Esophagus muscularis mucosa (tissue), 4 donors: Measurements from ENCODE around the gene HOXA10. TPM values are rescaled to one million over a fixed set of nuclear protein-coding genes. Genes with fewer than 3 reads are reported as not detected.

Experiments
- DNase-seq: peaks from one replicate; pipeline ENCODE4 v3.0.0-alpha.2; 2017; ENCODE audit errors: extremely low spot score
- H3K27ac ChIP-seq, 4 donors: fragments of 200-600 bp; sonication (generic); replicated peaks in 1 of 4; 1 replicate in 3 of 4; 2 replicates in 1 of 4; pipeline ENCODE4 v1.5.1; 2016 to 2019; ENCODE audit warnings: mild to moderate bottlenecking in 1 of 4
- H3K27me3 ChIP-seq, 4 donors: fragments of 200-600 bp; sonication (generic); one replicate each; pipeline versions ENCODE4 v1.5.1 to v1.6.0; 2016 to 2019
- H3K36me3 ChIP-seq, 4 donors: fragments of 200-600 bp; sonication (generic); one replicate each; pipeline ENCODE4 v1.5.1; 2016 to 2019
- H3K4me1 ChIP-seq, 4 donors: fragments of 200-600 bp; sonication (generic); one replicate each; pipeline ENCODE4 v1.5.1; 2016 to 2019
- H3K4me3 ChIP-seq, 4 donors: fragments of 200-600 bp; sonication (generic); 1 replicate in 2 of 4; 2 replicates in 2 of 4; pipeline ENCODE4 v1.5.1; 2016 to 2019; ENCODE audit warnings: mild to moderate bottlenecking in 4 of 4, moderate library complexity in 1 of 4
- H3K9me3 ChIP-seq, 4 donors: fragments of 200-600 bp; sonication (generic); 1 replicate in 3 of 4; 2 replicates in 1 of 4; pipeline ENCODE4 v1.5.1; 2016 to 2019
- CTCF ChIP-seq, 3 experiments: fragments of 200-600 bp in 2 of 3; fragments of 450-650 bp in 1 of 3; sonication (generic) in 2 of 3; IDR thresholded peaks; one replicate each; pipeline ENCODE4 v1.5.1; 2017 to 2019; ENCODE audit warnings: antibody characterized with exemption in 3 of 3, mild to moderate bottlenecking in 2 of 3, moderate library complexity in 1 of 3
- EP300 ChIP-seq: sonication (generic); formaldehyde crosslinking; IDR thresholded peaks from one replicate; pipeline ENCODE4 v1.6.1; 2017; ENCODE audit warnings: antibody characterized with exemption
- POLR2A ChIP-seq: fragments of 450-650 bp; IDR thresholded peaks from one replicate; pipeline ENCODE4 v1.6.1; 2017; ENCODE audit warnings: antibody characterized with exemption, moderate library complexity, mild to moderate bottlenecking, low read depth
- POLR2AphosphoS5 ChIP-seq, 2 donors: sonication (generic); formaldehyde crosslinking; IDR thresholded peaks; one replicate each; pipeline ENCODE4 v1.6.1; 2017; ENCODE audit warnings: antibody characterized with exemption in 2 of 2
- WGBS: methylation state at CpG from one replicate; pipeline ENCODE4 v1.1.5; 2018; 5-methylcytosine and 5-hydroxymethylcytosine counted together
- intact Hi-C: fragments of 100-400 bp; cut with DNase I; formaldehyde crosslinking; loops from one replicate; pipeline ENCODE4 v1.15.1; 2023
- total RNA-seq, 4 donors: library from RNA; depleted of rRNA; stranded (reverse); fragments of >200 nt; gene quantifications; one replicate each; pipeline versions ENCODE4 v1.1.0 to v1.2.1, GENCODE V29; 2016

The HOXA10 gene
- total RNA-seq, 4 donors from 2014 or later: not detected

GRCh38 chr7:27128776-27129728 is 45.1 kb downstream of the HOXA10 start:
- Histone ChIP-seq H3K27me3 (no peaks in the 10 kb centered on the region), H3K4me1 (peaks cover 10 to 83% (median 81%) of the 10 kb centered on the region in 4 donors), H3K9me3 (no peaks in the 10 kb centered on the region), H3K36me3 (no peaks in the 10 kb centered on the region), H3K27ac (peak overlapping the region; percentile 96 to 100 (median 99)), H3K4me3 (peak overlapping the region; percentile 81 to 94 (median 89))
- no peak for DNase-seq
- peak in 1 of 2 donors; percentile 3 for TF ChIP-seq POLR2AphosphoS5 (IDR thresholded peaks at IDR 0.05)
- no peak for TF ChIP-seq POLR2A
- WGBS: 20% methylated on average over 28 of the region's 28 CpGs
- intact Hi-C loops: no loop called here

DNA sequence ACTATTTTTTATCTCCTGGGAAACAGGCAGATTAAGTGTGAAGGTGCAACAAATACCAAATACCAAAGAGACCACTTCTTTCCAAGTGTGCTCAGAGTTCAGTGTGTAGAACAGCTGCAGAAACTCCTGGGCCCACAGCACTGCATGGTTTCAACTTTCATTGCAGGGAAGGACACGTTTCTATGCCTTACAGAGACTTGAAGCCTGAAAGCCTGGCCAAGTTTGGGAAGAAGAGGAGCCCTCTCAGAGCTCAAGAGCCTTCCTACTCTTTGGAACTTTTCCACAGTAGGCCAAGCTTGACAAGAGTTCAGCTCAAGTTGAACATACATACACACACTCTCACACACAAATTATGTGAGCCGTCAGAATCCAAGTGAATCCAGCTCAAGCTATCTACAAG is 46.1 kb downstream of the HOXA10 start:
- H3K4me3 ChIP-seq: peak overlapping the region in 2 of 4 donors; percentile 1 to 10
- DNase-seq: no peak
- intact Hi-C loops: no loop called here
- no peak for TF ChIP-seq CTCF (IDR thresholded peaks at IDR 0.05)
- TF ChIP-seq POLR2AphosphoS5 (IDR thresholded peaks at IDR 0.05): peak; percentile 60 to 76
- TF ChIP-seq POLR2A: no peak
- TF ChIP-seq EP300: no peak
- H3K4me1 ChIP-seq: peaks cover 20 to 82% (median 81%) of the 10 kb centered on the region in 4 donors
- 30% methylated on average over 2 of the region's 2 CpGs for WGBS
- H3K27me3 ChIP-seq: no peaks in the 10 kb centered on the region
- H3K9me3 ChIP-seq: no peaks in the 10 kb centered on the region
- H3K36me3 ChIP-seq: no peaks in the 10 kb centered on the region
- peak overlapping the region; percentile 96 to 100 (median 99) for H3K27ac ChIP-seq

DNA sequence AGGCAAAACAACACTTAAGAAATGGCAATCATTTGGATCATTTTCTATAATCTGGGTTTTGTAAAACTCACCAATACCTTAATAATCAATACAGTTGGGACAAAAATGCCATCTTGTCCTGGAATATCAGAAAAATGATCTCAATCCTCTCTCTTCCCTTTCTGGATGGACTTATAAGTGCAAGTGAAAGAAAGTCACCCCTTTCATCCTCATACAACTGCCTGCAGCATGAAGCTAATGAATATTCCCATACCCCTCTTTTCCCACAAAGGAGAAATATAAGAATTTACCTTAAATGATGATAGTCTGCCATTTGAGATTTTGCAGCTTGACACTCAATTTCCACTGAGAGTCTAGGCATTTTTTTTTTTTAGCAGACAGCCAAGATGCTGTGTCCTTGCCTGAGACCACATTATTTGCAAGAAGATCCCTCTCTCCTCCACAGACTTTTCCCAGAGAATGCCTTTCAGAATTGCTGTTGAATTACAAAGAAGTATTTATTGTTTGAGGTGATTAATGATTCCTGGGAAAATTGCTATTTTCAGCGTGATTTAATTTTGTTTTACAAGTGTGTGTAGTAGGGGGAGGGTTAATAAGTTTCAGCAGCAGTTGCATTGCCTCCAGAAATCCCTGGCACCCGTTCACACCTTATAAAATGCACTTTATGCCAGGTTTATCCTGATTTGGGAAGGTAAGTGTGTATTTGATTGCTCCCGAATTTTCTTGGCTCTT is 47.4 kb downstream of the HOXA10 start:
- peak overlapping the region in 1 of 4 donors; percentile 4 for H3K4me3 ChIP-seq
- no peaks in the 10 kb centered on the region for H3K27me3 ChIP-seq
- intact Hi-C loops: no loop called here
- 29% methylated on average over 3 of the region's 3 CpGs for WGBS
- peak overlapping the region; percentile 96 to 100 (median 99) for H3K27ac ChIP-seq
- DNase-seq: no peak
- no peaks in the 10 kb centered on the region for H3K36me3 ChIP-seq
- H3K4me1 ChIP-seq: peaks cover 21 to 74% (median 73%) of the 10 kb centered on the region in 4 donors
- no peaks in the 10 kb centered on the region for H3K9me3 ChIP-seq
- TF ChIP-seq CTCF (IDR thresholded peaks at IDR 0.05) (no peak), POLR2A (no peak), POLR2AphosphoS5 (IDR thresholded peaks at IDR 0.05) (no peak), EP300 (no peak)

- DNase-seq: no peak
- no peak for TF ChIP-seq POLR2A
- no peak for TF ChIP-seq CTCF (IDR thresholded peaks at IDR 0.05)
- no peak for TF ChIP-seq POLR2AphosphoS5 (IDR thresholded peaks at IDR 0.05)
- no peak for TF ChIP-seq EP300
- Histone ChIP-seq H3K27me3 (no peaks in the 10 kb centered on the region), H3K4me1 (peaks cover 21 to 73% (median 71%) of the 10 kb centered on the region in 4 donors), H3K27ac (peak overlapping the region; percentile 96 to 100 (median 99)), H3K36me3 (no peaks in the 10 kb centered on the region), H3K4me3 (no peak overlapping the region), H3K9me3 (no peaks in the 10 kb centered on the region)
- WGBS: 35% methylated on average over 5 of the region's 5 CpGs
- intact Hi-C loops: no loop called here
These were observed 48.1 kb downstream of the HOXA10 start for GRCh38 chr7:27125986-27126394.
